GM10847 (cell line): Measurements from ENCODE around the gene TMEM170A.
A peak's percentile ranks its signal among the peaks of the same experiment; 100 is the strongest.

ENCODE experiments used
- POLR2A ChIP-seq: IDR thresholded peaks from 2 replicates; pipeline ENCODE4 v1.6.1; 2011; ENCODE audit not compliant: insufficient read length; ENCODE audit errors: extremely low read depth

TMEM170A gene, protein sequence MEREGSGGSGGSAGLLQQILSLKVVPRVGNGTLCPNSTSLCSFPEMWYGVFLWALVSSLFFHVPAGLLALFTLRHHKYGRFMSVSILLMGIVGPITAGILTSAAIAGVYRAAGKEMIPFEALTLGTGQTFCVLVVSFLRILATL

GRCh38 chr16:75464122-75464918 lies at the start of gene TMEM170A:
Gene TMEM170A, minus strand, starts transcription at chr16:75464689. Its CDS starts 89 bp downstream, at chr16:75464600.
- peak; percentile 95 for TF ChIP-seq POLR2A

GRCh38 chr16:75506574-75506973 lies 42.1 kb upstream of the TMEM170A start:
- no peak for TF ChIP-seq POLR2A

DNA sequence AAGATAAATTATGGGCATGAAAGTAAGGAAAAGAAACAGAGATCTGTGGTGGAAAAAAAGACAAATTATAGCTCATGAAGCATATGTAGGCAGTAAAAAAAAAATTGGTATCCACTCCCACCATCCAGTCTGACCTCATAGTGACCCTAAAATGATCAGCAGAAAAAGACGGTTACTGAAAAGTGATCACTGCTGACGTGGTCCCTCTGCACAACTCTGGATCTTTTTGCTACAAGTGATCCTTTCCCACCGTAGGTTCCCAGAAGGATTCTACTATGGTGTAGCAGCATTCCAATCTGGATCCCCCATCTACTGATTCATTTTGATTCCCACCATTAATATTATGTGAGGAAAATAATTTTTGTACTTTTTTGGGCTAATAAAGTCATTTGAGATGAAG lies 41.6 kb upstream of the TMEM170A start:
- no peak for TF ChIP-seq POLR2A

DNA sequence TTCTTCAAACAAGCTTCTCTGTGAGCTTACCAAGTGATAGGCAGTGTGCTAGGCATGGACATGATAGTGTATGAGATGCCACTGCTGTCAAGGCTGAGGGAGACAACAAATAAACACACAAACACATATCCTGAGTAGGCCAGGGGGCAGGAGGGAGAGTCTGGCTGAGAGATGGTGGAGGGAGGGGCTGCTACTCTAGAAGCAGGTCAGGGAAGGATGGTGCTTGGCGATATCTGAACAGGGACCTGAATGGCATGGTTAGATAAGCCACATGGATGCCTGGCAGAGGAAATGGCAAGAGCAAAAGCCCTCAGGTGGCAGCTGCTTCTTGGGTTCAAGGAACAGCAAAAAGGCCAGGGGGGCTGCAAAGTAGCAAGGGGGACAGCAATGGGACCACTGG lies 39.3 kb upstream of the TMEM170A start:
- TF ChIP-seq POLR2A = no peak

DNA sequence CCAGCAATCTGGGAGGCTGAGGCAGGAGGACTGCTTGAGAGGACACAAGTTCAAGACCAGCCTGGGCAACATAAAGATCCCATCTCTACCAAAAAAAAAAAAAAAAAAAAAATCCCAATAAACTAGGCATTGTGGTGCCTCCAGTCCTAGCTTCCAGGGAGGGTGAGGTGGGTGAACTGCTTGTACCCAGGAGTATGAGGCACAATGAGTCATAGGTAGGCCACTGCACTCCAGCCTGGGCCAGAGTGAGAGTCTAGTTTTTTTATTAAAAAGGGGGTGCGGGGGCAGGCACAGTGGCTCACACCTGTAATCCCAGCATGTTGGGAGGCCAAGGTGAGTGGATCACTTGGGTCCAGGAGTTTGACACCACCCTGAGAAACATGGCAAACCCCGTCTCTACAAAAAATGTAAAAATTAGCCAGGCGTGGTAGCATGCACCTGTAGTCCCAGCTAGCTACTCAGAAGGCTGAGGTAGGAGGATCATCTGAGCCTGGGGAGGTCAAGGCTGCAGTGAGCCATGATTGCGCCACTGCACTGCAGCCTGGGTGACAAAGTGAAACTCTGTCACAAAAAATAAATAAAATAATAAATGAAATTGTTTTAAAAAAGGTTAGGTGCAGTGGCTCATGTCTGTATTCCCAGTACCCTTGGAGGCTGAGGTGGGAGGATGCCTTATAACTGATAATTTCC lies 38.6 kb upstream of the TMEM170A start:
- no peak for TF ChIP-seq POLR2A

DNA sequence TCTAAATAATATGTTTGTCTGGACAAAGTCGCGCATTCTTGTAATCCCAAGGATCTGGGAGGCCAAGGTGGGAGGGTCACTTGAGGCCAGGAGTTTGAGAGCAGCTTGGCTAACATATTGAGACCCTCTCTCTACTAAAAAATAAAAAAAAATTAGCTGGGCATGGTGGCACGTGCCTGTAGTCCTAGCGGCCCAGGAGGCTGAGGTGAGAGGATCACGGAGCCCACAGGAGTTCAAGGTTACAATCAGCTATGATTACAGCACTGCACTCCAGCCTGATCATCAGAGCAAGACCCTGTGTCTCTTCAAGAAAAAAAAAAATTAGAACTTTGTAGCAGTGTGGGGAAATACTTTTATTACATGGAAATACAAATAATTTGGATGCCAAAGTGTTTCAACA lies 36.9 kb upstream of the TMEM170A start:
- TF ChIP-seq POLR2A = no peak

GRCh38 chr16:75497558-75497957 lies 33.1 kb upstream of the TMEM170A start:
- TF ChIP-seq POLR2A = no peak

DNA sequence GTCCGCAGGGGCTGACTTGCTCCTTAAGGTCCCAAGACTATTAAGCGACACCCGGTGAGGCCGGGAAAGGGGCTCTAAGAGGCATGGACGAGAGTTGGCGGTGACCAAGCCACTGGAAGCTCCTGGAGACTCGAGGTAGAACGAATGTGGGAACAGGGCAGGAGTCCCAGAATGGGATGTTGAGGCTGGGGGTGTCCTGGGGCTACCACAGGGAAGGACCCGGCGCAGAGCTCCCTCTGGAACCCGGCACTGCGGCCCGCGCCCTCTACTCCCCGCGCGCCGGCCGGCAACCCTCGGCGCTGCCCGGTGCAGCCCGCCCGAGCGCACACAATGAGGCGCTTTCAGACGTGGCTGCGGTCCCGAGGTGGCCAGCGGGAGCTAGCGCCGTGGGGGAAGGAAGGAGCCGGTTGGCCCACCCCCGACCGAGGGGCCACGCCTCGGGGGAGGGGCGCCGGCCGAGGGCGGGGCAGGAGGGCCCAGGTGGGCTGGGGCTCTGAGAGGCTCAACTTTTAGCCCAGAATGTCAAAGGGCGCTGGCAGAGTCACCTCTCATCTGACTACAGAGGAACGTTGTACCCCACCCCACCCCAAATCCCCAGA lies 30.7 kb upstream of the TMEM170A start, which contains the start of gene CHST6:
CHST6 (minus strand) TSS at position 366 of the 599 bp plus-strand sequence. CDS start 15,613 bp downstream, outside the sequence.
- no peak for TF ChIP-seq POLR2A

- no peak for TF ChIP-seq POLR2A
Measured at GRCh38 chr16:75494661-75495075, 30.2 kb upstream of the TMEM170A start.

GRCh38 chr16:75494184-75494583 lies 29.7 kb upstream of the TMEM170A start:
- TF ChIP-seq POLR2A = no peak

DNA sequence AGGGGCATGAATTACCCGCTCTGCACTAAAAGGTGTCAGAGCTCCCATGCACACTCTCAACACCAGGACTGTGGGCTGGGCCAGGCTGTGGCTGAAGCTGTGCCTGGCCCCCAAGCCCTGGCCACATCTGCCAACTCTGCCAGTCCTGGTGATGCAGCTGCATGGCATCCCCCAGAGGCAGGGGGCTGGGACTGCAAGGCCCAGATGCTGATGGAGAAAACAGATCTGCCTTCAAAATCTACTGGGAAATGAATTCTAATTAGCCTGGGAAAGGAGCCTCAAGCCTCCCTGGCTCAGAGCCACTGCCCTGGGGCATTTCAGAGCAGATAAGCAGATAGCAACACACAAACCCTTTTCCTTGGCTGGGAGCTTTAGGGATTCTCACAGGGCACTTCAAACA lies 27.4 kb upstream of the TMEM170A start:
- no peak for TF ChIP-seq POLR2A

DNA sequence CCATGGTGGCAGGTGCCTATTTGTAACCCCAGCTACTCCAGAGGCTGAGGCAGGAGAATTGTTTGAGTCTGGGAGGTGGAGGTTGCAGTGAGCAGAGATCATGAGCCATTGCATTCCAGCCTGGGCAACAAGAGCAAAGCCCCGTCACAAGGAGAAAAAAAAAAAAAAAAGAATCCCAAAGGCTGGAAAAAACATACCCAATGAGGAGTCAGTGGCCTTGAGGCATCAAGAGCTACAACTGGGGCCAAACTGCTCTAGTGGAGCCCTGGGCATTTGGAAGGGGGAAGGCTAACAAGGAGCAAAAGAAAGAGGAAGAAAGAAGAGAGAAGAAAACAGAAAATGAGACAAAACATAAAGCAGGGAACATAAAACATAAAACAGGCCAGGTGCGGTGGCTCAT lies 23.8 kb upstream of the TMEM170A start:
- TF ChIP-seq POLR2A = no peak

DNA sequence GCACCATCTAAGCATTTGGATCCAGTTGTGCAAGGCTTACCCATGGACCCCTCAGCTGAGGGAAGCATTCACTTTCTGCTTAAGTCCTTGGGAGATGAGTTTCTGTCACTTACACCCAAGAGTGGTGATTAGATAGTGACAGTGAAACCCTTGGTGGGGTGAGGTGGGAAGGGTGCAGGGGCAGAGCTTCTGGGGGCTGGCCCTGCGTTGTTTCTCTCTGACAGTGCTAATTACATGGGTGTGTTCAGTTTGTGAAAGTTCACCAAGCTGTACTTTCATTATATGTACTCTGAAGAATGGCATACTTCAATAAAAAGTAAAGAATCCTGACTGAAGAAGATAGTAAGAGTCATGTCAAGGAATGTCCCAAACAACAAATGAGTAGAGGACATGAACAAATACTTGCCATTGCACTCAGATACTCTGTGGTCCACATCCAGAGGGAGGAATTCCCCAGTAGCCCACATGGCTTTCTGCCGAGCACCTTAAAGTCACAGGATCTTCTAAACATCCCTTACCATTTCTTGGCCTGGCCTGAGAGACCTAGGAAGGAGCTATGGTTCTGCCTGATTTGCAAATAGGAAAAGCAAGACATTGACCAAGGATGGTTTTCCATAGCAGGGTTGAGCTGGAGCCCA lies 22.3 kb upstream of the TMEM170A start:
- TF ChIP-seq POLR2A = no peak

GRCh38 chr16:75486014-75486675 lies 21.7 kb upstream of the TMEM170A start:
- TF ChIP-seq POLR2A = no peak
